ENCODE data around the gene TTC39A. TPM values are rescaled to one million over a fixed set of nuclear protein-coding genes. Genes with fewer than 3 reads are reported as not detected.

Gene TTC39A
- total RNA-seq, 1 experiment from 2014 or later = 0.35 TPM

GRCh38 chr1:51274676-51275075, 55.7 kb downstream of the TTC39A start:
- DNase-seq (ENCODE audit: unreplicated experiment) = no peak
- intact Hi-C loops (cut with micrococcal nuclease) = no loop called here
- TF ChIP-seq, protein P1, sequence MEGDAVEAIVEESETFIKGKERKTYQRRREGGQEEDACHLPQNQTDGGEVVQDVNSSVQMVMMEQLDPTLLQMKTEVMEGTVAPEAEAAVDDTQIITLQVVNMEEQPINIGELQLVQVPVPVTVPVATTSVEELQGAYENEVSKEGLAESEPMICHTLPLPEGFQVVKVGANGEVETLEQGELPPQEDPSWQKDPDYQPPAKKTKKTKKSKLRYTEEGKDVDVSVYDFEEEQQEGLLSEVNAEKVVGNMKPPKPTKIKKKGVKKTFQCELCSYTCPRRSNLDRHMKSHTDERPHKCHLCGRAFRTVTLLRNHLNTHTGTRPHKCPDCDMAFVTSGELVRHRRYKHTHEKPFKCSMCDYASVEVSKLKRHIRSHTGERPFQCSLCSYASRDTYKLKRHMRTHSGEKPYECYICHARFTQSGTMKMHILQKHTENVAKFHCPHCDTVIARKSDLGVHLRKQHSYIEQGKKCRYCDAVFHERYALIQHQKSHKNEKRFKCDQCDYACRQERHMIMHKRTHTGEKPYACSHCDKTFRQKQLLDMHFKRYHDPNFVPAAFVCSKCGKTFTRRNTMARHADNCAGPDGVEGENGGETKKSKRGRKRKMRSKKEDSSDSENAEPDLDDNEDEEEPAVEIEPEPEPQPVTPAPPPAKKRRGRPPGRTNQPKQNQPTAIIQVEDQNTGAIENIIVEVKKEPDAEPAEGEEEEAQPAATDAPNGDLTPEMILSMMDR (IDR thresholded peaks at IDR 0.05; ENCODE audit: unreplicated experiment) = no peak
- no peak overlapping the region for H3K4me3 Mint-ChIP-seq (ENCODE audit: unreplicated experiment)
- peaks cover 34% of the 10 kb centered on the region for H3K36me3 Mint-ChIP-seq (ENCODE audit: insufficient read depth, unreplicated experiment)
- H3K4me1 Mint-ChIP-seq (ENCODE audit: insufficient read depth, unreplicated experiment) = no peaks in the 10 kb centered on the region
- no peaks in the 10 kb centered on the region for H3K9me3 Mint-ChIP-seq (ENCODE audit: unreplicated experiment)
- ChIA-PET CTCF (no interaction called here), POLR2A (no interaction called here)
- H3K27me3 Mint-ChIP-seq (ENCODE audit: insufficient read depth, unreplicated experiment) = no peaks in the 10 kb centered on the region
- no peak overlapping the region for H3K27ac Mint-ChIP-seq (ENCODE audit: low read depth, unreplicated experiment)
- BruUV-seq (replicated peaks) = no TSS peak

DNA sequence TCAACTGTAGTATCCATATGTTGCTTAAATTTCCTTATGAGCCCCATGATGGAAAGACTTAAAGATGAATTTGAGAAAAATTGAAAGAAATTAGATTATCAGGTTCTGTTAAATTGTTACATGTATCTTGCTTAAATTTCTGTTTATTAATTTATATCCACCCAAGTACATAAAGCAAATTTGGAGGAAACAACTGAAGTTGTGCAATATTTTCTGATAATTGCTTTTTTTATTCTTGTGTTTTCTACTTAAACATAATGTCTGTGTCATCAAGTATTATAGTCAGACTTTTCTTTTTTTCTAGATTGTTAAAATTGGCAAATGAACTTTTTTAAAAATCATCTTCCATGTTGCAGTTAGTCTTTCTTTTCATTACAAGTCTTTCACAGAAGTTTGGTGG, 57.4 kb downstream of the TTC39A start:
- CTCF ChIA-PET = interaction anchor here (1.6 kb wide), 1 partner anchor 24 kb away, joined by 5 read pairs; no protein-coding TSS in a partner anchor
- DNase-seq (ENCODE audit: unreplicated experiment) = no peak
- Mint-ChIP-seq H3K4me1 (ENCODE audit: insufficient read depth, unreplicated experiment) (peaks cover 11% of the 10 kb centered on the region), H3K4me3 (ENCODE audit: unreplicated experiment) (no peak overlapping the region), H3K9me3 (ENCODE audit: unreplicated experiment) (no peaks in the 10 kb centered on the region), H3K27ac (ENCODE audit: low read depth, unreplicated experiment) (no peak overlapping the region), H3K36me3 (ENCODE audit: insufficient read depth, unreplicated experiment) (peaks cover 34% of the 10 kb centered on the region), H3K27me3 (ENCODE audit: insufficient read depth, unreplicated experiment) (no peaks in the 10 kb centered on the region)
- intact Hi-C loops (cut with micrococcal nuclease) = no loop called here
- no TSS peak for BruUV-seq (replicated peaks)
- POLR2A ChIA-PET = interaction anchor here (0.6 to 1.5 kb wide), 6 partner anchors 11 to 301 kb away, joined by 3 to 8 read pairs (median 4); partner anchors contain the start of gene RNF11
- TF ChIP-seq, protein P1 (IDR thresholded peaks at IDR 0.05; ENCODE audit: unreplicated experiment) = no peak

GRCh38 chr1:51270751-51271150, 59.6 kb downstream of the TTC39A start:
- H3K27me3 Mint-ChIP-seq (ENCODE audit: insufficient read depth, unreplicated experiment) = no peaks in the 10 kb centered on the region
- CTCF ChIA-PET = interaction anchor here (2.6 kb wide), 1 partner anchor 9 kb away, joined by 10 read pairs; no protein-coding TSS in a partner anchor
- intact Hi-C loops (cut with micrococcal nuclease) = no loop called here
- peaks cover 23% of the 10 kb centered on the region for H3K4me1 Mint-ChIP-seq (ENCODE audit: insufficient read depth, unreplicated experiment)
- DNase-seq (ENCODE audit: unreplicated experiment) = no peak
- POLR2A ChIA-PET = interaction anchor here (4.5 kb wide), 1 partner anchor 33 kb away, joined by 20 read pairs; no protein-coding TSS in a partner anchor
- BruUV-seq (replicated peaks) = no TSS peak
- no peaks in the 10 kb centered on the region for H3K9me3 Mint-ChIP-seq (ENCODE audit: unreplicated experiment)
- no peak overlapping the region for H3K27ac Mint-ChIP-seq (ENCODE audit: low read depth, unreplicated experiment)
- TF ChIP-seq, protein P1 (IDR thresholded peaks at IDR 0.05; ENCODE audit: unreplicated experiment) = no peak
- H3K4me3 Mint-ChIP-seq (ENCODE audit: unreplicated experiment) = no peak overlapping the region
- peaks cover 29% of the 10 kb centered on the region for H3K36me3 Mint-ChIP-seq (ENCODE audit: insufficient read depth, unreplicated experiment)

GRCh38 chr1:51268634-51269033, 61.7 kb downstream of the TTC39A start:
- no TSS peak for BruUV-seq (replicated peaks)
- no peak for DNase-seq (ENCODE audit: unreplicated experiment)
- CTCF ChIA-PET = interaction anchor here (0.5 to 2.6 kb wide), 2 partner anchors 11 to 395 kb away, joined by 3 to 10 read pairs; no protein-coding TSS in a partner anchor
- POLR2A ChIA-PET = interaction anchor here (1.0 to 4.5 kb wide), 5 partner anchors 10 to 33 kb away, joined by 3 to 20 read pairs (median 6); partner anchors contain the start of gene RNF11
- Mint-ChIP-seq H3K4me1 (ENCODE audit: insufficient read depth, unreplicated experiment) (peaks cover 41% of the 10 kb centered on the region), H3K9me3 (ENCODE audit: unreplicated experiment) (no peaks in the 10 kb centered on the region), H3K27me3 (ENCODE audit: insufficient read depth, unreplicated experiment) (no peaks in the 10 kb centered on the region), H3K36me3 (ENCODE audit: insufficient read depth, unreplicated experiment) (peaks cover 23% of the 10 kb centered on the region), H3K4me3 (ENCODE audit: unreplicated experiment) (no peak overlapping the region), H3K27ac (ENCODE audit: low read depth, unreplicated experiment) (peak overlapping the region; percentile 65)
- intact Hi-C loops (cut with micrococcal nuclease) = no loop called here
- TF ChIP-seq, protein P1 (IDR thresholded peaks at IDR 0.05; ENCODE audit: unreplicated experiment) = no peak
